ENCODE data around the gene BAK1. TPM values are rescaled to one million over a fixed set of nuclear protein-coding genes. Genes with fewer than 3 reads are reported as not detected.

BAK1 gene
- total RNA-seq, 1 experiment from 2014 or later, result 40.0 TPM

- no CpG with 5 or more reads among the region's 3 CpGs for WGBS (ENCODE audit: extremely low coverage, insufficient read length, low lambda C conversion rate)
- no peak overlapping the region for H3T11ph ChIP-seq (ENCODE audit: low read length)
- H3K56ac ChIP-seq (ENCODE audit: insufficient read length, low read depth, low read length), result no peak overlapping the region
- no peak overlapping the region for H4K91ac ChIP-seq (ENCODE audit: insufficient read length, low read depth, low read length)
- no peak overlapping the region for H2BK5ac ChIP-seq (ENCODE audit: insufficient read length, low read length)
- no peak overlapping the region for H3K14ac ChIP-seq (ENCODE audit: insufficient read depth, low read length)
- H2AFZ ChIP-seq (ENCODE audit: low read length), result no peak overlapping the region
- H4K5ac ChIP-seq (ENCODE audit: insufficient read length, low read depth, low read length), result no peak overlapping the region
- H2BK20ac ChIP-seq (ENCODE audit: low read depth, low read length, poor library complexity, severe bottlenecking), result no peak overlapping the region
- no peaks in the 10 kb centered on the region for H3K9me3 ChIP-seq (ENCODE audit: control insufficient read depth, low read depth, low read length)
- H3K4me1 ChIP-seq (ENCODE audit: insufficient read depth, low read length), result peaks cover 8% of the 10 kb centered on the region; the same call in 1 of the 2 replicates
- Mint-ChIP-seq H3K27me3 (ENCODE audit: low read depth) (peaks cover 17% of the 10 kb centered on the region), H3K4me3 (no peak overlapping the region), H3K36me3 (ENCODE audit: insufficient read depth in 1 of 3, low read depth in 3 of 3) (peaks cover 0 to 7% (median 5%) of the 10 kb centered on the region in 3 experiments; a peak in 3 of 7 replicates), H3K27ac (no peak overlapping the region; a peak in 1 of 7 replicates), H3K9me3 (peaks cover 8 to 11% of the 10 kb centered on the region in 2 experiments), H3K4me1 (peaks cover 44 to 61% of the 10 kb centered on the region in 2 experiments)
- no peaks in the 10 kb centered on the region for H3K79me1 ChIP-seq (ENCODE audit: insufficient read depth, low read depth, low read length, poor library complexity, severe bottlenecking)
- H3K4me2 ChIP-seq (ENCODE audit: insufficient read depth, insufficient read length, low read length), result no peak overlapping the region
- no peak overlapping the region for H2BK12ac ChIP-seq (ENCODE audit: insufficient read length, low read depth, low read length)
- H2AK5ac ChIP-seq (ENCODE audit: insufficient read length, low read length), result no peak overlapping the region
- H3K79me2 ChIP-seq (ENCODE audit: insufficient read depth, low read length), result no peaks in the 10 kb centered on the region
- no peaks in the 10 kb centered on the region for H3K23me2 ChIP-seq (ENCODE audit: insufficient read length, low read depth, low read length, poor library complexity, severe bottlenecking)
- no peak overlapping the region for H3K18ac ChIP-seq (ENCODE audit: insufficient read length, low read depth, low read length)
- DNase-seq, result no peak
- H4K8ac ChIP-seq (replicated peaks; ENCODE audit: insufficient read length, low read depth, low read length), result no peak overlapping the region
- H3K23ac ChIP-seq (ENCODE audit: insufficient read length, low read depth, low read length), result no peak overlapping the region
- no peak overlapping the region for H2BK15ac ChIP-seq (ENCODE audit: low read depth, low read length)
- no peak overlapping the region for H3K9ac ChIP-seq (ENCODE audit: extremely low read depth, insufficient read length, low read length)
- H3K27me3 ChIP-seq (ENCODE audit: insufficient read depth, low read length), result no peaks in the 10 kb centered on the region
- H3K4ac ChIP-seq (ENCODE audit: low read depth, low read length), result no peak overlapping the region
- H4K20me1 ChIP-seq (ENCODE audit: control insufficient read depth, insufficient read depth, insufficient read length), result no peaks in the 10 kb centered on the region
- no peak for TF ChIP-seq CTCF (conservative IDR thresholded peaks at IDR 0.05)
- no peak overlapping the region for H3K27ac ChIP-seq (ENCODE audit: insufficient read length, low read depth, low read length)
- H2BK120ac ChIP-seq (ENCODE audit: low read depth, low read length, poor library complexity, severe bottlenecking), result no peak overlapping the region
These were observed 28.9 kb upstream of the BAK1 start for GRCh38 chr6:33609019-33609418.
